DOHH2 (cell line): ENCODE data around the gene ZNF282.

ENCODE experiments used
- CTCF ChIP-seq: fragments of 200-600 bp; sonication (generic); IDR thresholded peaks from one replicate; pipeline ENCODE4 v1.5.1; 2014; ENCODE audit warnings: antibody characterized with exemption, mild to moderate bottlenecking, low read depth, low read length; ENCODE audit not compliant: poor library complexity, severe bottlenecking
- EZH2phosphoT487 ChIP-seq: fragments of 200-600 bp; sonication (generic); IDR thresholded peaks from 2 replicates; pipeline ENCODE4 v1.6.1; 2017; ENCODE audit warnings: borderline replicate concordance, mild to moderate bottlenecking, antibody characterized with exemption, low read length, moderate library complexity, mixed read lengths

GRCh38 chr7:149166142-149166541, 29.2 kb upstream of the ZNF282 start:
- TF ChIP-seq CTCF = no peak
- TF ChIP-seq EZH2phosphoT487 = no peak
